Measurements from ENCODE around the gene PTPRN2. TPM values are rescaled to one million over a fixed set of nuclear protein-coding genes. Genes with fewer than 3 reads are reported as not detected.

Gene PTPRN2
- total and polyA plus RNA-seq, 2 donors (not counting 3 experiments of a cell fraction or from before 2014, with no cell fraction given): 0.62 to 0.88 TPM

GRCh38 chr7:158240801-158241200 is 346.8 kb downstream of the PTPRN2 start:
- no peaks in the 10 kb centered on the region for H3K79me2 ChIP-seq (ENCODE audit: control insufficient read depth, insufficient read depth, low read length)
- FAIRE-seq (no peak), DNase-seq (ENCODE audit: low read depth, low spot score) (no peak)
- H3K9ac ChIP-seq (replicated peaks; ENCODE audit: extremely low read depth, insufficient read depth, low read length): no peak overlapping the region
- intact Hi-C loops (cut with micrococcal nuclease) (no loop called here), dilution Hi-C loops (cut with MboI; ENCODE audit: extremely low pct_ligation_motif_present, low sequenced_read_pairs) (no loop called here)
- H3K27ac ChIP-seq (ENCODE audit: insufficient read depth, low read depth, low read length): no peak overlapping the region
- H3K4me3 ChIP-seq (replicated peaks in 1 of 3; ENCODE audit: insufficient read depth in 1 of 3, low read depth in 1 of 3, low read length in 3 of 3): no peak overlapping the region
- no peaks in the 10 kb centered on the region for H3K9me1 ChIP-seq (replicated peaks; ENCODE audit: control insufficient read depth, extremely low read depth, insufficient read depth, low read length)
- no peaks in the 10 kb centered on the region for H4K20me1 ChIP-seq (replicated peaks; ENCODE audit: control insufficient read depth, extremely low read depth, insufficient read depth, low read length)
- no peak overlapping the region for H3K4me2 ChIP-seq (ENCODE audit: insufficient read depth, low read length)
- H3K36me3 ChIP-seq (ENCODE audit: control insufficient read depth in 2 of 2, extremely low read depth in 1 of 2, insufficient read depth in 2 of 2, low read length in 2 of 2): no peaks in the 10 kb centered on the region
- POLR2A ChIA-PET: no interaction called here
- TF ChIP-seq JUN (IDR thresholded peaks at IDR 0.05; ENCODE audit: borderline replicate concordance, insufficient read depth, insufficient read length, low read depth): no peak
- no peak for TF ChIP-seq POLR2AphosphoS5 (IDR thresholded peaks at IDR 0.05; ENCODE audit: insufficient read depth, low read depth, low read length)
- no peak for TF ChIP-seq EZH2 (IDR thresholded peaks at IDR 0.05; ENCODE audit: borderline replicate concordance, low read depth, low read length, severe bottlenecking)
- no peak for TF ChIP-seq CTCF (IDR thresholded peaks at IDR 0.05; ENCODE audit: extremely low read depth in 1 of 2, insufficient read depth in 1 of 2, low read depth in 1 of 2, low read length in 2 of 2)
- TF ChIP-seq FOS (IDR thresholded peaks at IDR 0.05; ENCODE audit: borderline replicate concordance, insufficient read depth, low read length): no peak
- no peak for TF ChIP-seq GATA2 (IDR thresholded peaks at IDR 0.05; ENCODE audit: insufficient read depth, insufficient read length, low read depth, low read length)
- TF ChIP-seq MAX (IDR thresholded peaks at IDR 0.05; ENCODE audit: insufficient read depth, insufficient read length): no peak
- TF ChIP-seq POLR2A (IDR thresholded peaks at IDR 0.05; ENCODE audit: low read depth, low read length): no peak
- TF ChIP-seq MYC (IDR thresholded peaks at IDR 0.05; ENCODE audit: low read depth, low read length): no peak
- BruUV-seq (replicated peaks): no TSS peak
- H3K27me3 ChIP-seq (ENCODE audit: control insufficient read depth in 2 of 2, insufficient read depth in 2 of 2, low read length in 2 of 2): no peaks in the 10 kb centered on the region
- no peak overlapping the region for H2AFZ ChIP-seq (ENCODE audit: low read depth, low read length)
- H3K4me1 ChIP-seq (ENCODE audit: control insufficient read depth, extremely low read depth, insufficient read depth, low read length): no peaks in the 10 kb centered on the region
- H3K9me3 ChIP-seq (replicated peaks; ENCODE audit: control insufficient read depth, insufficient read depth, low read length): peaks cover 2% of the 10 kb centered on the region
- CTCF ChIA-PET: no interaction called here

All from endothelial cell of umbilical vein (primary cell).